H1 (cell line): ENCODE data around the gene YWHAQ. TPM values are rescaled to one million over a fixed set of nuclear protein-coding genes. Genes with fewer than 3 reads are reported as not detected.

Experiments used
- PHF8 ChIP-seq: fragments of 200-600 bp; sonication (generic); conservative IDR thresholded peaks from 2 replicates; pipeline ENCODE4 v1.7.1; 2012; ENCODE audit warnings: low read depth, mild to moderate bottlenecking, inconsistent platforms, low read length, moderate library complexity
- SAP30 ChIP-seq: fragments of 300-600 bp; sonication (generic); IDR thresholded peaks from 2 replicates; pipeline ENCODE4 v1.7.1; 2012; ENCODE audit warnings: low read length, moderate library complexity, mild to moderate bottlenecking, inconsistent platforms; ENCODE audit not compliant: insufficient read depth, insufficient replicate concordance
- polyA plus RNA-seq, 7 experiments: library from polyadenylated mRNA; depleted of rRNA in 3 of 7; stranded (reverse) in 5 of 7; unstranded in 2 of 7; fragments of >200 nt in 5 of 7; fragments of 200-250 nt in 2 of 7; gene quantifications; 1 replicate in 5 of 7; 2 replicates in 1 of 7; 4 replicates in 1 of 7; pipeline versions ENCODE4 v1.2.1 to v1.2.3, GENCODE V29; 2011 to 2013; ENCODE audit warnings: missing spikeins in 2 of 7, mixed read lengths in 2 of 7
- total RNA-seq: library from RNA; stranded (reverse); fragmentation: NEBNext Ultra II Directional; extraction: Animal tissue kit (Norgen Biotek cat#: 25700); gene quantifications from 2 replicates; pipeline ENCODE4 v1.2.1, GENCODE V29; 2021
- TF ChIP-seq, protein P1 (sequence below): IDR thresholded peaks from 2 replicates; pipeline ENCODE4 v1.6.1; 2011; ENCODE audit warnings: low read length, improper control_type of control experiment

The YWHAQ gene
- total and polyA plus RNA-seq, 2 of the 8 experiments (the other 6 are each of a cell fraction or from before 2014, with no cell fraction given): 244 to 480 TPM

DNA sequence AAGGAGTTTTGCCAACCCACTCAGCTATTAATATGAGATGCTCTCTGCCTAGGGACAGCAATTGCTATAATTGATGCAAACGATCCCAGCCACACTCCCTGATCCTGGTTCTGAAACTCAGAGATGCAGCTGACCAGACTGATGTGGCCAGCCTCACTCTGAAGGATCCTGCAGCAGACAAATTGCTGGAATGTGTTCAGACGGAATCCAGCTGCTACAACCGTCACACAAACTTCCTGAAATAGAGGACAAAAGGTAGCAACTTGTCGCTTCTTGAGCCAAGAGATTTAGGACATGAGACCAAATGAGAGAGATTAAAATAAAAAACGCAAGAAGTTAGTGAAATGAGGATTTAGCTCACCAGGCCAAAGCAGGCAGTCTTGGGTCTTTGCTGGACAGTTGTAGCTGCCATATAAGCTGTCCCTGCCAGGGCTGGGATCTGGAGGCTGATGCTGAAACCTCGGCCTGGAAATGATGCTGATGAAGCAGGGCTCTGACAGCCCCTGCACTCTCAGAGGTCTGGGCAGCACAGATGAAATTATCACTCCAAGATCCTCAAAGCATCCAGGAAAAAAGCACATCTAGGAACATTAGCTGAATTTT is 8.3 kb upstream of the YWHAQ start (continued):
- TF ChIP-seq, protein P1, sequence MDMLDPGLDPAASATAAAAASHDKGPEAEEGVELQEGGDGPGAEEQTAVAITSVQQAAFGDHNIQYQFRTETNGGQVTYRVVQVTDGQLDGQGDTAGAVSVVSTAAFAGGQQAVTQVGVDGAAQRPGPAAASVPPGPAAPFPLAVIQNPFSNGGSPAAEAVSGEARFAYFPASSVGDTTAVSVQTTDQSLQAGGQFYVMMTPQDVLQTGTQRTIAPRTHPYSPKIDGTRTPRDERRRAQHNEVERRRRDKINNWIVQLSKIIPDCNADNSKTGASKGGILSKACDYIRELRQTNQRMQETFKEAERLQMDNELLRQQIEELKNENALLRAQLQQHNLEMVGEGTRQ: no peak
- TF ChIP-seq SAP30 (no peak), PHF8 (no peak)
